Effector memory CD8-positive, alpha-beta T cell (primary cell): Measurements from ENCODE around the gene GAPVD1.
A peak's percentile ranks its signal among the peaks of the same experiment; 100 is the strongest.

Experiments
- ATAC-seq: fragments of 150-1000 bp; cut with Tn5 transposase; replicated peaks from 2 replicates; pipeline ENCODE4 v1.10.0; 2021; ENCODE audit warnings: mild to moderate bottlenecking, moderate library complexity
- DNase-seq, 3 experiments: peaks; one replicate each; pipeline ENCODE4 v3.0.0; 2021
- H3K27ac Mint-ChIP-seq, 2 donors: one replicate each; pipeline ENCODE4 v1.8.0; 2022; ENCODE audit warnings: mild to moderate bottlenecking in 2 of 2, mixed read lengths in 2 of 2, moderate library complexity in 2 of 2
- H3K27me3 Mint-ChIP-seq, 2 donors: one replicate each; pipeline ENCODE4 v1.8.0; 2022; ENCODE audit warnings: mixed read lengths in 2 of 2
- H3K36me3 Mint-ChIP-seq: one replicate; pipeline ENCODE4 v1.8.0; 2022; ENCODE audit warnings: mild to moderate bottlenecking, moderate library complexity, mixed read lengths; ENCODE audit not compliant: insufficient read depth
- H3K4me1 Mint-ChIP-seq, 2 donors: one replicate each; pipeline ENCODE4 v1.8.0; 2022; ENCODE audit warnings: low read depth in 2 of 2, mixed read lengths in 2 of 2
- H3K4me3 Mint-ChIP-seq, 2 donors: one replicate each; pipeline ENCODE4 v1.8.0; 2022; ENCODE audit warnings: mild to moderate bottlenecking in 2 of 2, mixed read lengths in 2 of 2, moderate library complexity in 2 of 2
- H3K9me3 Mint-ChIP-seq, 2 donors: one replicate each; pipeline ENCODE4 v1.8.0; 2022; ENCODE audit warnings: mixed read lengths in 2 of 2

The GAPVD1 gene

GRCh38 chr9:125343518-125344275 lies 82.1 kb downstream of the GAPVD1 start:
- H3K27ac Mint-ChIP-seq: no peak overlapping the region
- H3K4me3 Mint-ChIP-seq: no peak overlapping the region
- H3K27me3 Mint-ChIP-seq: no peaks in the 10 kb centered on the region
- peaks cover 34% of the 10 kb centered on the region for H3K36me3 Mint-ChIP-seq
- no peaks in the 10 kb centered on the region for H3K9me3 Mint-ChIP-seq
- ATAC-seq (no peak), DNase-seq (no peak)
- no peaks in the 10 kb centered on the region for H3K4me1 Mint-ChIP-seq

- Mint-ChIP-seq H3K36me3 (peaks cover 52% of the 10 kb centered on the region), H3K4me1 (no peaks in the 10 kb centered on the region), H3K27ac (peak overlapping the region in 1 of 2 donors; percentile 24), H3K4me3 (no peak overlapping the region), H3K27me3 (no peaks in the 10 kb centered on the region), H3K9me3 (no peaks in the 10 kb centered on the region)
- ATAC-seq (no peak), DNase-seq (no peak)
These were observed 84.6 kb downstream of the GAPVD1 start for GRCh38 chr9:125346080-125346732.

GRCh38 chr9:125355601-125356000 lies 94.0 kb downstream of the GAPVD1 start:
- ATAC-seq (no peak), DNase-seq (no peak)
- Mint-ChIP-seq H3K36me3 (peaks cover 66% of the 10 kb centered on the region), H3K4me1 (peaks cover 0 to 2% of the 10 kb centered on the region in 2 donors), H3K4me3 (no peak overlapping the region), H3K27me3 (no peaks in the 10 kb centered on the region), H3K27ac (no peak overlapping the region), H3K9me3 (no peaks in the 10 kb centered on the region)

GRCh38 chr9:125356032-125356431 lies 94.4 kb downstream of the GAPVD1 start:
- Mint-ChIP-seq H3K27me3 (no peaks in the 10 kb centered on the region), H3K36me3 (peaks cover 65% of the 10 kb centered on the region), H3K4me3 (no peak overlapping the region), H3K4me1 (peaks cover 0 to 2% of the 10 kb centered on the region in 2 donors), H3K9me3 (no peaks in the 10 kb centered on the region), H3K27ac (peak overlapping the region in 1 of 2 donors; percentile 90)
- ATAC-seq: no peak
- no peak for DNase-seq

- Mint-ChIP-seq H3K27me3 (no peaks in the 10 kb centered on the region), H3K27ac (peak overlapping the region; percentile 59 to 63), H3K9me3 (no peaks in the 10 kb centered on the region), H3K4me3 (no peak overlapping the region), H3K4me1 (peaks cover 2 to 5% of the 10 kb centered on the region in 2 donors), H3K36me3 (peaks cover 61% of the 10 kb centered on the region)
- ATAC-seq (no peak), DNase-seq (no peak)
These were observed 97.4 kb downstream of the GAPVD1 start for GRCh38 chr9:125359011-125359410.

GRCh38 chr9:125360601-125361000 lies 99.0 kb downstream of the GAPVD1 start:
- DNase-seq (no peak), ATAC-seq (no peak)
- no peak overlapping the region for H3K4me3 Mint-ChIP-seq

GRCh38 chr9:125361837-125362531 lies 100.4 kb downstream of the GAPVD1 start:
- no peak overlapping the region for H3K4me3 Mint-ChIP-seq
- H3K36me3 Mint-ChIP-seq: peaks cover 58% of the 10 kb centered on the region
- DNase-seq: no peak
- peak overlapping the region in 1 of 2 donors; percentile 55 for H3K27ac Mint-ChIP-seq
- no peaks in the 10 kb centered on the region for H3K27me3 Mint-ChIP-seq
- peaks cover 2 to 5% of the 10 kb centered on the region in 2 donors for H3K4me1 Mint-ChIP-seq
- H3K9me3 Mint-ChIP-seq: no peaks in the 10 kb centered on the region
- ATAC-seq: no peak

More at GRCh38 chr9:125360601-125361000, 99.0 kb downstream of the GAPVD1 start:
- peaks cover 62% of the 10 kb centered on the region for H3K36me3 Mint-ChIP-seq
- H3K27me3 Mint-ChIP-seq: no peaks in the 10 kb centered on the region
- H3K4me1 Mint-ChIP-seq: peaks cover 2 to 5% of the 10 kb centered on the region in 2 donors
- peak overlapping the region in 1 of 2 donors; percentile 41 for H3K27ac Mint-ChIP-seq
- H3K9me3 Mint-ChIP-seq: no peaks in the 10 kb centered on the region

GRCh38 chr9:125366676-125367075 lies 105.0 kb downstream of the GAPVD1 start:
- no peak overlapping the region for H3K4me3 Mint-ChIP-seq
- ATAC-seq (no peak), DNase-seq (no peak)
- peaks cover 0 to under 1% of the 10 kb centered on the region in 2 donors for H3K4me1 Mint-ChIP-seq
- H3K36me3 Mint-ChIP-seq: peaks cover 34% of the 10 kb centered on the region
- no peak overlapping the region for H3K27ac Mint-ChIP-seq
- no peaks in the 10 kb centered on the region for H3K9me3 Mint-ChIP-seq
- no peaks in the 10 kb centered on the region for H3K27me3 Mint-ChIP-seq

GRCh38 chr9:125370786-125371185 lies 109.2 kb downstream of the GAPVD1 start:
- no peak for ATAC-seq
- Mint-ChIP-seq H3K27ac (peak overlapping the region in 1 of 2 donors; percentile 7), H3K36me3 (peaks cover 8% of the 10 kb centered on the region), H3K4me3 (no peak overlapping the region), H3K27me3 (peaks cover 0 to 15% of the 10 kb centered on the region in 2 donors), H3K9me3 (no peaks in the 10 kb centered on the region), H3K4me1 (peaks cover 4 to 5% of the 10 kb centered on the region in 2 donors)
- DNase-seq: no peak

- H3K27me3 Mint-ChIP-seq: peaks cover 0 to 23% of the 10 kb centered on the region in 2 donors
- DNase-seq: no peak
- H3K36me3 Mint-ChIP-seq: peaks cover 3% of the 10 kb centered on the region
- H3K4me3 Mint-ChIP-seq: no peak overlapping the region
- ATAC-seq: no peak
- H3K9me3 Mint-ChIP-seq: no peaks in the 10 kb centered on the region
- peaks cover 4 to 5% of the 10 kb centered on the region in 2 donors for H3K4me1 Mint-ChIP-seq
- H3K27ac Mint-ChIP-seq: no peak overlapping the region
These were observed 111.0 kb downstream of the GAPVD1 start for GRCh38 chr9:125372441-125373226.

- ATAC-seq (peak; percentile 83), DNase-seq (peak; percentile 45 to 50 (median 49))
- peak overlapping the region; percentile 53 to 71 for H3K4me3 Mint-ChIP-seq
- H3K9me3 Mint-ChIP-seq: no peaks in the 10 kb centered on the region
- peaks cover 10 to 39% of the 10 kb centered on the region in 2 donors for H3K27me3 Mint-ChIP-seq
- peak overlapping the region in 1 of 2 donors; percentile 25 for H3K27ac Mint-ChIP-seq
- H3K4me1 Mint-ChIP-seq: peaks cover 4 to 5% of the 10 kb centered on the region in 2 donors
- H3K36me3 Mint-ChIP-seq: no peaks in the 10 kb centered on the region
These were observed 113.0 kb downstream of the GAPVD1 start for GRCh38 chr9:125374443-125375309.

GRCh38 chr9:125375820-125376219 lies 114.2 kb downstream of the GAPVD1 start:
- no peak for ATAC-seq
- no peak for DNase-seq
- Mint-ChIP-seq H3K4me1 (peaks cover 4 to 5% of the 10 kb centered on the region in 2 donors), H3K27ac (no peak overlapping the region), H3K4me3 (no peak overlapping the region), H3K9me3 (no peaks in the 10 kb centered on the region), H3K27me3 (peaks cover 10 to 39% of the 10 kb centered on the region in 2 donors), H3K36me3 (no peaks in the 10 kb centered on the region)
